H9 (cell line): ENCODE data around the gene CRACR2B. TPM values are rescaled to one million over a fixed set of nuclear protein-coding genes. Genes with fewer than 3 reads are reported as not detected.

ENCODE experiments used
- DNase-seq: peaks from one replicate; pipeline ENCODE4 v3.0.0-alpha.2; 2017
- H2AFZ ChIP-seq: one replicate; pipeline ENCODE4 v1.6.1; 2013; ENCODE audit warnings: mild to moderate bottlenecking, low read length, control low read depth, moderate library complexity
- H2AK5ac ChIP-seq: 2 replicates; pipeline ENCODE4 v1.6.1; 2013; ENCODE audit warnings: low read length, control low read depth, mixed read lengths; ENCODE audit not compliant: insufficient read length
- H2BK120ac ChIP-seq: one replicate; pipeline ENCODE4 v1.6.1; 2013; ENCODE audit warnings: low read depth, mild to moderate bottlenecking, low read length, control low read depth, inconsistent platforms; ENCODE audit not compliant: poor library complexity, severe bottlenecking
- H2BK12ac ChIP-seq: 2 replicates; pipeline ENCODE4 v1.6.1; 2013; ENCODE audit warnings: low read length, control low read depth, mixed read lengths, low read depth; ENCODE audit not compliant: insufficient read length
- H2BK15ac ChIP-seq: 2 replicates; pipeline ENCODE4 v1.6.1; 2013; ENCODE audit warnings: low read depth, low read length, control low read depth
- H2BK20ac ChIP-seq: one replicate; pipeline ENCODE4 v1.6.1; 2013; ENCODE audit warnings: low read depth, mild to moderate bottlenecking, low read length, control low read depth, inconsistent platforms; ENCODE audit not compliant: poor library complexity, severe bottlenecking
- H2BK5ac ChIP-seq: 2 replicates; pipeline ENCODE4 v1.6.1; 2013; ENCODE audit warnings: low read length, control low read depth, mixed read lengths; ENCODE audit not compliant: insufficient read length
- H3K14ac ChIP-seq: 2 replicates; pipeline ENCODE4 v1.6.1; 2013; ENCODE audit warnings: low read length, control low read depth; ENCODE audit not compliant: insufficient read depth
- H3K18ac ChIP-seq: 2 replicates; pipeline ENCODE4 v1.6.1; 2013; ENCODE audit warnings: low read depth, mild to moderate bottlenecking, mixed read lengths, low read length, control low read depth; ENCODE audit not compliant: insufficient read length
- H3K23ac ChIP-seq: 2 replicates; pipeline ENCODE4 v1.6.1; 2013; ENCODE audit warnings: low read length, control low read depth, mixed read lengths, low read depth; ENCODE audit not compliant: insufficient read length
- H3K23me2 ChIP-seq: 2 replicates; pipeline ENCODE4 v1.6.1; 2013; ENCODE audit warnings: low read depth, mild to moderate bottlenecking, mixed read lengths, low read length, control low read depth; ENCODE audit not compliant: insufficient read length, poor library complexity, severe bottlenecking
- H3K27ac ChIP-seq: 2 replicates; pipeline ENCODE4 v1.5.1; 2013; ENCODE audit warnings: low read length, control low read depth, mixed read lengths, low read depth; ENCODE audit not compliant: insufficient read length
- H3K27me3 ChIP-seq: 2 replicates; pipeline ENCODE4 v1.6.1; 2013; ENCODE audit warnings: low read length, control low read depth, inconsistent platforms; ENCODE audit not compliant: insufficient read depth
- H3K4ac ChIP-seq: 2 replicates; pipeline ENCODE4 v1.6.1; 2013; ENCODE audit warnings: low read depth, mild to moderate bottlenecking, control low read depth, inconsistent platforms, low read length, moderate library complexity
- H3K4me1 ChIP-seq: 2 replicates; pipeline ENCODE4 v1.6.1; 2013; ENCODE audit warnings: low read length, control low read depth, inconsistent platforms; ENCODE audit not compliant: insufficient read depth
- H3K4me2 ChIP-seq: 2 replicates; pipeline ENCODE4 v1.6.1; 2013; ENCODE audit warnings: low read length, control low read depth, mixed read lengths; ENCODE audit not compliant: insufficient read length, insufficient read depth
- H3K56ac ChIP-seq: 2 replicates; pipeline ENCODE4 v1.6.1; 2013; ENCODE audit warnings: low read depth, mild to moderate bottlenecking, mixed read lengths, low read length, control low read depth; ENCODE audit not compliant: insufficient read length
- H3K79me1 ChIP-seq: 2 replicates; pipeline ENCODE4 v1.6.1; 2013; ENCODE audit warnings: low read depth, mild to moderate bottlenecking, moderate library complexity, low read length, control low read depth, inconsistent platforms; ENCODE audit not compliant: insufficient read depth, poor library complexity, severe bottlenecking
- H3K79me2 ChIP-seq: 2 replicates; pipeline ENCODE4 v1.6.1; 2013; ENCODE audit warnings: low read length, control low read depth, inconsistent platforms; ENCODE audit not compliant: insufficient read depth
- H3K9ac ChIP-seq: 2 replicates; pipeline ENCODE4 v1.6.1; 2013; ENCODE audit warnings: low read length, control low read depth, mixed read lengths; ENCODE audit not compliant: insufficient read length; ENCODE audit errors: extremely low read depth
- H3K9me3 ChIP-seq: one replicate; pipeline ENCODE4 v1.6.1; 2013; ENCODE audit warnings: low read depth, low read length, inconsistent platforms; ENCODE audit not compliant: control insufficient read depth
- H3T11ph ChIP-seq: one replicate; pipeline ENCODE4 v1.6.1; 2013; ENCODE audit warnings: mild to moderate bottlenecking, low read length, control low read depth, inconsistent platforms
- H4K20me1 ChIP-seq: one replicate; pipeline ENCODE4 v1.6.1; 2013; ENCODE audit not compliant: control insufficient read depth, insufficient read length, insufficient read depth
- H4K5ac ChIP-seq: 2 replicates; pipeline ENCODE4 v1.6.1; 2013; ENCODE audit warnings: low read depth, mild to moderate bottlenecking, mixed read lengths, low read length, control low read depth; ENCODE audit not compliant: insufficient read length
- H4K8ac ChIP-seq: replicated peaks from 2 replicates; pipeline ENCODE4 v1.6.1; 2013; ENCODE audit warnings: low read length, control low read depth, mixed read lengths, low read depth; ENCODE audit not compliant: insufficient read length
- H4K91ac ChIP-seq: 2 replicates; pipeline ENCODE4 v1.6.1; 2013; ENCODE audit warnings: low read depth, mild to moderate bottlenecking, moderate library complexity, mixed read lengths, low read length, control low read depth; ENCODE audit not compliant: insufficient read length
- H3K27ac Mint-ChIP-seq, 3 experiments: 2 replicates in 2 of 3; 3 replicates in 1 of 3; pipeline ENCODE4 v1.8.0; 2020 to 2021; ENCODE audit warnings: mixed read lengths in 3 of 3, mild to moderate bottlenecking in 1 of 3, moderate library complexity in 1 of 3
- H3K27me3 Mint-ChIP-seq: 2 replicates; pipeline ENCODE4 v1.8.0; 2021; ENCODE audit warnings: low read depth, mild to moderate bottlenecking, moderate library complexity, mixed read lengths
- H3K36me3 Mint-ChIP-seq, 3 experiments: 2 replicates in 2 of 3; 3 replicates in 1 of 3; pipeline ENCODE4 v1.8.0; 2020 to 2021; ENCODE audit warnings: low read depth in 3 of 3, mixed read lengths in 3 of 3; ENCODE audit not compliant: insufficient read depth in 1 of 3
- H3K4me1 Mint-ChIP-seq, 2 experiments: 2 replicates each; pipeline ENCODE4 v1.8.0; 2020; ENCODE audit warnings: mixed read lengths in 2 of 2
- H3K4me3 Mint-ChIP-seq, 2 experiments: 2 replicates in 1 of 2; 3 replicates in 1 of 2; pipeline ENCODE4 v1.8.0; 2020 to 2021; ENCODE audit warnings: mild to moderate bottlenecking in 2 of 2, mixed read lengths in 2 of 2, moderate library complexity in 1 of 2
- H3K9me3 Mint-ChIP-seq, 2 experiments: 2 replicates in 1 of 2; 3 replicates in 1 of 2; pipeline ENCODE4 v1.8.0; 2020; ENCODE audit warnings: mild to moderate bottlenecking in 2 of 2, mixed read lengths in 2 of 2, moderate library complexity in 1 of 2
- CTCF ChIP-seq: fragments of 200-600 bp; sonication (generic); conservative IDR thresholded peaks from 3 replicates; pipeline ENCODE4 v1.8.0; 2021; ENCODE audit warnings: antibody characterized with exemption, mild to moderate bottlenecking
- WGBS: extraction: QIAGEN DNeasy Blood & Tissue Kit; methylation state at CpG from one replicate; pipeline ENCODE4 v1.1.7; 2013; ENCODE audit warnings: missing lambda C conversion rate, low lambda C conversion rate, mixed read lengths; ENCODE audit not compliant: insufficient read length; ENCODE audit errors: extremely low coverage; 5-methylcytosine and 5-hydroxymethylcytosine counted together
- total RNA-seq: library from RNA; stranded (reverse); gene quantifications from 2 replicates; pipeline ENCODE4 v1.2.1, GENCODE V29; 2021

The CRACR2B gene
- total RNA-seq, 1 experiment from 2014 or later, result 29.0 TPM

DNA sequence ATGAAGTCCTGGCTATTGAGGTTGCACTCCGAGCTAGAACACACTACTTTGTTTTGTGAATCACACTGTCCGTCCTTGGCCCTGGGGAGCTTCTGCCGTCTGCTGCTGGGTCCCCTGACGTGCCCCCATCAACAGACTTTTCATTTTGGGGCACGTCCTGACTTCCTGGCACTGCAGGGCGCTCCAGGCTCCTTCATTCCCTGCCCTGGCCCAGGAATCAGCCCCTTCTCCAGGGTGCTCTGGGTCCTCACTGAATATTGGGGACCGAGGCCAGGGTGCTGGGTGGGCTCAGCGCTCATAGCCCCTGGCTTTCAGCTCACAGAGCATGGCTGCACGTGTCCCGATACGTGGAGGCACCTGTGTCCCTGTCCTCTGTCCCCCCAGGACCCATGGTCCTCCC, 37.2 kb downstream of the CRACR2B start:
- Histone ChIP-seq H3K4ac (no peak overlapping the region), H3K56ac (no peak overlapping the region), H2AK5ac (no peak overlapping the region), H3K9ac (no peak overlapping the region), H3K27me3 (no peaks in the 10 kb centered on the region), H3K23me2 (no peaks in the 10 kb centered on the region), H3K18ac (no peak overlapping the region), H2BK120ac (no peak overlapping the region), H2BK15ac (no peak overlapping the region), H3K4me1 (no peaks in the 10 kb centered on the region; the same call in 1 of the 2 replicates), H2BK20ac (no peak overlapping the region), H3K4me2 (no peak overlapping the region), H3K79me1 (no peaks in the 10 kb centered on the region), H2BK5ac (no peak overlapping the region), H4K5ac (no peak overlapping the region), H2AFZ (no peak overlapping the region), H3K23ac (no peak overlapping the region), H3K27ac (no peak overlapping the region), H4K91ac (no peak overlapping the region), H4K20me1 (no peaks in the 10 kb centered on the region), H4K8ac (no peak overlapping the region), H2BK12ac (no peak overlapping the region), H3T11ph (no peak overlapping the region), H3K14ac (no peak overlapping the region), H3K79me2 (no peaks in the 10 kb centered on the region), H3K9me3 (no peaks in the 10 kb centered on the region)
- H3K4me3 Mint-ChIP-seq, result no peak overlapping the region; a peak in 1 of 5 replicates
- TF ChIP-seq CTCF, result no peak
- no peak for DNase-seq
- H3K27ac Mint-ChIP-seq, result no peak overlapping the region
- WGBS, result no CpG with 5 or more reads among the region's 11 CpGs
- peaks cover 3 to 17% (median 15%) of the 10 kb centered on the region in 3 experiments; a peak in 5 of 7 replicates for H3K36me3 Mint-ChIP-seq
- peaks cover 18 to 37% of the 10 kb centered on the region in 2 experiments for H3K4me1 Mint-ChIP-seq
- peaks cover 11% of the 10 kb centered on the region for H3K27me3 Mint-ChIP-seq
- no peaks in the 10 kb centered on the region for H3K9me3 Mint-ChIP-seq
